ENCODE measurements around the gene PLK1. TPM values are rescaled to one million over a fixed set of nuclear protein-coding genes. Genes with fewer than 3 reads are reported as not detected.

The PLK1 gene
- total RNA-seq, 6 experiments from 2014 or later, result 40.5 to 105 (median 97.2) TPM

GRCh38 chr16:23673971-23674614 is 4.6 kb upstream of the PLK1 start:
- Mint-ChIP-seq H3K27me3 (ENCODE audit: insufficient read depth) (no peaks in the 10 kb centered on the region; the same call in 1 of the 2 replicates), H3K4me1 (ENCODE audit: low read depth) (peaks cover 47% of the 10 kb centered on the region), H3K4me3 (no peak overlapping the region), H3K27ac (no peak overlapping the region), H3K9me3 (no peaks in the 10 kb centered on the region), H3K36me3 (ENCODE audit: low read depth) (peaks cover 20% of the 10 kb centered on the region)
- DNase-seq, result no peak
- no peak for TF ChIP-seq CTCF (IDR thresholded peaks at IDR 0.05)

GRCh38 chr16:23676924-23677480 is 1.7 kb upstream of the PLK1 start:
- Mint-ChIP-seq H3K9me3 (no peaks in the 10 kb centered on the region), H3K27me3 (ENCODE audit: insufficient read depth) (peaks cover 6% of the 10 kb centered on the region; the same call in 1 of the 2 replicates), H3K27ac (peak overlapping the region; percentile 87), H3K4me1 (ENCODE audit: low read depth) (peaks cover 51% of the 10 kb centered on the region), H3K36me3 (ENCODE audit: low read depth) (peaks cover 22% of the 10 kb centered on the region), H3K4me3 (no peak overlapping the region; the same call in 1 of the 2 replicates)
- TF ChIP-seq CTCF (IDR thresholded peaks at IDR 0.05), result no peak
- no peak for DNase-seq

- peaks cover 6% of the 10 kb centered on the region; the same call in 1 of the 2 replicates for H3K27me3 Mint-ChIP-seq (ENCODE audit: insufficient read depth)
- H3K4me3 Mint-ChIP-seq, result peak overlapping the region; percentile 95
- no peak for TF ChIP-seq CTCF (IDR thresholded peaks at IDR 0.05)
- H3K36me3 Mint-ChIP-seq (ENCODE audit: low read depth), result peaks cover 29% of the 10 kb centered on the region
- DNase-seq, result no peak
- peak overlapping the region; percentile 91 for H3K27ac Mint-ChIP-seq
- H3K9me3 Mint-ChIP-seq, result no peaks in the 10 kb centered on the region
- peaks cover 56% of the 10 kb centered on the region for H3K4me1 Mint-ChIP-seq (ENCODE audit: low read depth)
Observed at GRCh38 chr16:23679274-23679985, 741 bp downstream of the PLK1 start.

GRCh38 chr16:23679986-23680336 is 1.3 kb downstream of the PLK1 start:
- Mint-ChIP-seq H3K27me3 (ENCODE audit: insufficient read depth) (peaks cover 6% of the 10 kb centered on the region; the same call in 1 of the 2 replicates), H3K9me3 (no peaks in the 10 kb centered on the region), H3K36me3 (ENCODE audit: low read depth) (peaks cover 29% of the 10 kb centered on the region), H3K4me1 (ENCODE audit: low read depth) (peaks cover 56% of the 10 kb centered on the region), H3K4me3 (peak overlapping the region; percentile 95), H3K27ac (peak overlapping the region; percentile 91)
- no peak for DNase-seq
- no peak for TF ChIP-seq CTCF (IDR thresholded peaks at IDR 0.05)

- H3K4me1 Mint-ChIP-seq (ENCODE audit: low read depth), result peaks cover 48% of the 10 kb centered on the region
- no peak overlapping the region for H3K27ac Mint-ChIP-seq
- H3K36me3 Mint-ChIP-seq (ENCODE audit: low read depth), result peaks cover 32% of the 10 kb centered on the region
- no peaks in the 10 kb centered on the region for H3K9me3 Mint-ChIP-seq
- DNase-seq, result no peak
- H3K27me3 Mint-ChIP-seq (ENCODE audit: insufficient read depth), result peaks cover 6% of the 10 kb centered on the region; the same call in 1 of the 2 replicates
- peak overlapping the region; percentile 10; the same call in 1 of the 2 replicates for H3K4me3 Mint-ChIP-seq
- no peak for TF ChIP-seq CTCF (IDR thresholded peaks at IDR 0.05)
Observed at GRCh38 chr16:23682181-23682580, 3.5 kb downstream of the PLK1 start.

Measured in HFFc6 (cell line).